NCI-H82 treated with DMSO at 0.1 percent for 48 hours (cell line): ENCODE results near the gene SENP5.
A peak's percentile ranks its signal among the peaks of the same experiment; 100 is the strongest.

Source experiments
- DNase-seq: peaks from one replicate; lab custom pipeline; 2025; ENCODE audit not compliant: unreplicated experiment; lab: John Stamatoyannopoulos, UW

The SENP5 gene

GRCh38 chr3:196967412-196968232, 99.9 kb downstream of the SENP5 start:
- DNase-seq: no peak

GRCh38 chr3:196968233-196969133, 100.8 kb downstream of the SENP5 start, which contains the start of gene PIGZ:
TSS of gene PIGZ (minus strand) at chr3:196968833. CDS start at chr3:196952031, 16,802 bp downstream.
- no peak for DNase-seq

GRCh38 chr3:196969134-196969659, 101.5 kb downstream of the SENP5 start:
- no peak for DNase-seq

GRCh38 chr3:196969660-196970546, 102.2 kb downstream of the SENP5 start:
- DNase-seq: peak; percentile 34

- DNase-seq: no peak
These were observed 102.9 kb downstream of the SENP5 start for GRCh38 chr3:196970547-196971093.

GRCh38 chr3:196971094-196971698, 103.5 kb downstream of the SENP5 start:
- DNase-seq: no peak

GRCh38 chr3:196974661-196975060, 106.9 kb downstream of the SENP5 start:
- no peak for DNase-seq

- no peak for DNase-seq
These were observed 107.6 kb downstream of the SENP5 start for GRCh38 chr3:196975349-196975748.

GRCh38 chr3:196976941-196977340, 109.2 kb downstream of the SENP5 start:
- DNase-seq: no peak

- no peak for DNase-seq
These were observed 111.8 kb downstream of the SENP5 start for GRCh38 chr3:196979545-196979944.

- DNase-seq: no peak
These were observed 113.9 kb downstream of the SENP5 start for GRCh38 chr3:196981657-196982056.

- DNase-seq: no peak
These were observed 115.5 kb downstream of the SENP5 start for GRCh38 chr3:196983186-196983585.
